GM19193 (cell line): ENCODE measurements around the gene REEP3.

Experiments used
- POLR2A ChIP-seq: IDR thresholded peaks from 4 replicates; pipeline ENCODE4 v1.6.1; 2011; ENCODE audit not compliant: insufficient read depth, insufficient read length; ENCODE audit errors: extremely low read depth

The REEP3 gene

DNA sequence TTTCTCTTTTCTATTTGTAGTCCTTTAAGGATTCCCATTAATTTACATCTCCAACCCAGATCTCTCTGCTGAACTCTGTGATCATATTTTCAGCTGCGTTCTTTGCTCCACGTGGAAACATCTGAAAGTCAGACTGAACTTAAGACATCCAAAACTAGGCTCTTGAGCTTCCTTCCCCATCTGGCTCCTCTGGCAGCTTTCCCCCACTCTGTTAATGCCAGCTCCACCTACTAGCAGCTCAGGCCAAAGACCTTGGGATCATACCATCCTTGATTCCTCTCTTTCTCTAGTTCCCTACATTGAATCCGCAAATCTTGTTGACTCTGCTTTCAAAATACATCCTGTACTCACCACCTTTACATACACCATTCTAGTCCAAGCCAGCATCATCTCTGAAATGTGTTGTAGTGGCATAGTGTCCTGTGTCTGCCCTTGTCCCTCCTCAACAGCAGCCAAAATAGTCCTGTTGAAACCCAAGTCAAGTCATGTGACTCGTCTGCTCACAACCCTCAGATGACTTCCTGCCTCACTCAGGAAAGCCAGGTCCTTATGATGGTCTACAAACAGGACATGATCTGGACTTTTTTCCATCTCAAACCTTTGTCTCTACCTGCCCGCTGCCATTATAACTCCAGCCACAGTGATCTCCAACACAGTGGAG lies 7.0 kb downstream of the REEP3 start:
- no peak for TF ChIP-seq POLR2A

DNA sequence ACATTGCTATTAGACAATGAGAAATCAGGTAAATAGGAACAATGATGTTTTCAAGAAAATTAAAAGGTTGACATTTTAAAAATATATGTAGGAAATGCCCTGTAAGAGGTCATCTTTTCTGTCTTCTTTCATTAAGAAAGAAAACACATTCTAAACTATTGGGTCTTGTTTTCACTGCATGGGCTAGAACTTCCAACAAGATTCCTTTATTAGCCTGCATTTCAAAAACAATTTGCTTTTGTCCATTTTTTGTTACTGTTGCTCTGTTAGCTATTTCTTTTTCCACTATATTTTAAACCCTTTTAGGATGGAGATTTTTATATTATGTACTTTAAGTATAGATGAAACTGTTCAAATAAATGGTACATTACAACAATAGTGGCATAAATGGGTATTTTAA lies 9.2 kb downstream of the REEP3 start:
- no peak for TF ChIP-seq POLR2A

DNA sequence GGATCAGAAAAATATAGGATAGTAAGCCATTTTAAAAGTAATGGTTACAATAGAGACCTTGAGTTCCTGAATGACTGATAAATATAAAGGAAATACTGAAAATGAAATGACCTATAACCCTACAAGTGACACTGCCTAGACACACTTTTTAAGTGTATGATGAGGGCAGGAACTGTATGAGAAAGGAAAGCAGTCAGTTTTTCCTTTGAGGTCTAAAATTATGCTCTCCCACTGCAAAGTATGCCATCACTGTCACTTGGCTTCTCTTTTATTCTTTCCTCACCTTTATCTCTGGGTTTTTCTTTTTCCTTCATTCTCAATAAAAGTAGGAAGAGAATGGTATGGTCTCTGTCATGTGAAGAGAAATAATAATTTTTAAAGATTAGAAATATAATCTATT lies 13.5 kb downstream of the REEP3 start:
- TF ChIP-seq POLR2A, result no peak

DNA sequence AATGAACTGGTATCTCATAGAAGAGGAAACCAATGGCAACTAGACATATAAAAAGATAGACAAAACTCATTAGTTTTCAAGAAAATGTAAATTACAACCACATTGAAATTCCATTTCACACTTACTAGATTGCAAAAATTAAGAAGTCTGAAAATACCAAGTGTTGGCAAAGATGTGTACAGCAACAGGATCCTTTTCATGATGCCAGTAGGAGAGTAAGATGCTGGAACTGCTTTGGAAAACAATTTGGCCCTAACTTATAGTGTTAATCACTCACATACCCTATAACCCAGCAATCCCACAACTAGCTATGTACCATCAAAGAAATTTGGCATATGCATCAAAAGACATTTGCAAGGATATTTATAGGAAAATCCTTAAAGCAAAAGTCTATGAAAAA lies 15.5 kb downstream of the REEP3 start:
- TF ChIP-seq POLR2A, result no peak

DNA sequence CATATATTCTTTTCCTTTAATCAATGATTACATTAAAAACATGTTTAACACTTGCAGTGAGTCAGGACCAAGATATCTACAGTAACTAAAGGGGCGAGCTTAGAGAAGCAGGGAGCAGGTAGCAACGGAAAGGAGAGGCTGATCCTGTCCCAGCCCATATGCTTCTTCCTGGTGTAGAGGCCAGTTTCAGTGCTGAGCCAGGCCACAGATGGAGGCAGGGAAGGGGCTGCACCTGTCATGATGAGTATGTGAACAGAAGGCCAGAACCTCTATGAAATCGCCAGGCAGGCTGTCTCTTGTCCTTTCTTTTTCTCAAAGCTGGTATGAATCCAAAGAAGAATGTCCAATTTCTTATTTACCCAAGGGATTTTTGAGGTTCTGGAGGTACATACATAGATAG lies 16.3 kb downstream of the REEP3 start:
- no peak for TF ChIP-seq POLR2A

DNA sequence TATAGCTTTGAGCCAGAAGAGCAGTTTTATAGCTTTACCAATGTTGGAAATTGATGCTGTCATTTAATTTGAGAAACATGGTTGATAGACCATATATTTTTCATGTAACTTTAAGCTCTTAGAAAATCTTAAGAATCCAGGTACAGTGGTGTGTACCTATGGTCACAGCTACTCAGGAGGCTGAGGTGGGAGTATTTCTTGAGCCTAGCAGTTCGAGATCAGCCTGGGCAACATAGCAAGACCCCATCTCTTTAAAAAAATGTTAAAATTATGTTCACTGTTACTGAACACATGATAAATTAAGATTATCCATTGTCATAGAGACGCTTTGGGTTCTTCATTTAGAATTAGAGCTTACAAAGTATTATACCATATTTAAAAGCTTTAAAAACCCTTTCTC lies 18.2 kb downstream of the REEP3 start:
- no peak for TF ChIP-seq POLR2A

DNA sequence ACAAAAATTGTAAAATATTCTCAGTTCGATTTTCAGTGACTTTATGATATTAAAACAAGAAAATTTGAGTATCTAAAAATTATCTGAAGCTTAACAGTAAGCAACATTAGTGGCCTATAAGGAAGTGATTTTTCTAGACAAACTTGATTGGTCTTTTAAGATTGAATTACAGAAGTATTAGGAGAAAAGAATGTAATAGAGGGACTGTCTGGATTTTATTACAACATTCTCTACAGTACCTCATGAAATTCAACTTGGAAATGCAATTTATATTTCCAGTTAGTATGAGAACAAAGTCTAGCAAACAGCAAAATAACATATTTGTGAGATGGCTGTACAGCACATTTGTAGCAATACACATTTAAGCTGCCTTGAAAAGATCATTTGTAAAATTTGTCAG lies 18.8 kb downstream of the REEP3 start:
- TF ChIP-seq POLR2A, result no peak

DNA sequence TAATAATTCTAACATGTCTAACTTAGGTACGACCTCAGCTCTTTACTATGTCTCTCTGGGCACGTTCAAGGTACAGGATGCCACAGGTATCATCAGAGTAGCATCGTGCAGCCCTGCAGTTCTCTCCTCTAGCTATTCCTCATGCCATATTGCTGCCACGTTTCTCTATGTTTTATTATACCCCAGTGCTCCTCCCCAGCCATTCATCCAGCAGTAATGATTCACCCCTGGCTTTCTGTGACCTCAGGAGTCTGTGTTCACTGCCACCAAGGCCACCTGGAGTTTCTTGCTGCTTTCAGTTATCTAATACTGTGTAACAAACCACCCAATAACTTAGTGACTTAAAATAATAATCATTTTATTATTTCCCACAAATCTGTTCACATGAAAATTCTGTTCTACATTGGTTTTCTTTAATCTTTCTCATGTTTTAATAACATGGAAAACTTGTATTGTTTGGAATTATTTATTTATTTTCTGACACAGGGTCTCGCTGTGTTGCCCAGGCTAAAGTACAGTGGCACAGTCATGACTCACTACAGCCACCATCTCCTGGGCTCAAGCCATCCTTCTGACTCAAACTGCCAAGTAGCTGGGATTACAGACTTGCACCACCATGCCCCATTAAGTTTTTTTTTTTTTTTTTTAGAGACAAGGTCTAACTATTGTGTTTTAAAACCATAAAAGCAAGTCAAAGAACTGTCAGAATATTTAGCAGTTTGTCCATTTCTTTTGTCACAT lies 21.8 kb downstream of the REEP3 start:
- no peak for TF ChIP-seq POLR2A

DNA sequence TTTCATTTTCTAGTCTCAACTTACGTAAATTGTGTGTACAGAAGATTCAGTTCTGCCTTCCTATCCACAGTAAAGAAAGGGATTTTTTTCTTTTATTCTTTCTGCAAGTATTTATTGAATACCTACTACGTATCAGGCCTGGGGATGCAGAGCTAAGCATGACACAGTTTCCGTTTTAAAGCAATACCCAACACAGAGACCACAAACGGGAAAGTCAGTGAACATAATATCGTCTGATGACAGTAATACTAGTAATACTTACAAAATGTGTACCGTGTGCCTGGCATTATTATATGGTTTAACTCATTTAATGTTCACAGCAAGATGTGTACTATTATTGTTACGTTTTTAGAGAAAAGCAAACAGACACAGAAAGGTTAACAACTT lies 22.4 kb downstream of the REEP3 start:
- no peak for TF ChIP-seq POLR2A

DNA sequence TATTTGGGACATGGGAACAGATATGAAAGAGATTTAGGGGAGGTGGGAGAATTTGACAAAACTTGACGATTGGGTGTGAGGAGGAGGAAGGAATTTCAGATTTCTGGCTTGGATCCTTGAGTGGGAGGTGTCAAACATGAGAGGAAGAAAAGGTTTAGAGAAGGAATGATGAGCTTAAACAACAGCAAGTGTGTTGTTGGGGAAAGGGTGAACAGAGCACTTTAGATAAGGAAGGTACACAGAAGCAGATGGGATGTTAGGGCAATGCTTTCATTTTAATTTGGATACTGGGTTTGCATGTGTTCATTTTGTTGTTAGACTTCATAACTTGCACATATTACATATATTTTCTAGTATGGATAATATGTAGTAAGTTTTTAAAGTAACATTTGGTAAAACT lies 23.2 kb downstream of the REEP3 start:
- TF ChIP-seq POLR2A, result no peak

DNA sequence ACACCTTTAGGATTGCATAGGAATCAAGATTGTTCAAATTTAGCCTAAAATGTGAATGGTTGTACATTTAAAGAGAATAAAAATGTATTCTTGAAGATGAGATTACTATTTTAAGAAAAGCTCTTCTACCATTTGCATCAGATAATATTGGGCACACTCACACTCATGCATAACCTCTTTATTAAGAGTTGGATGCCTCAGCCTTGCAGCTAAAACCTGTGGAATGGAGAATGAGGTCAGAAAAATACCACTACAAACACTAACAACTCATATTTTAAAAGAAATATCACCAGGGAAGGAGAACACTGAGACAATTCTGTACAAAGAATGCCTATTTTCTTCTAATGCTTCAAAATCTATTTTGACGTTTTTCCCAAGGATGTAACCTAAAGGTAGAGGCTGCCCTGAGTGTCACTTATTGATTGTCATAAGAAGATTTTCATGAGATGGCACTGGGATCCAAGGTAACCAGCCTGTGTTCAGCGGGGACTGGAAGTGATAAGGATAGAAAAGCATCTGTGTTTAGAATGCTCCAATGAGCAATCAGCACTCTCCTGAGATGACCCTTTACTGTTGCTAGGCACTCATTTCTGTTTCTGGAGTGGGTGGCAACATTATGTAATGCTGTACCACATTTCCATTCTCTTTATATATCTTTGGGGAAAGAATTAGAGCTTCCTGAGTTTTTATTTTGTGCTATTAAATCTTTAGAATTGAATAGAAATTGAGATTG lies 26.6 kb downstream of the REEP3 start:
- no peak for TF ChIP-seq POLR2A

DNA sequence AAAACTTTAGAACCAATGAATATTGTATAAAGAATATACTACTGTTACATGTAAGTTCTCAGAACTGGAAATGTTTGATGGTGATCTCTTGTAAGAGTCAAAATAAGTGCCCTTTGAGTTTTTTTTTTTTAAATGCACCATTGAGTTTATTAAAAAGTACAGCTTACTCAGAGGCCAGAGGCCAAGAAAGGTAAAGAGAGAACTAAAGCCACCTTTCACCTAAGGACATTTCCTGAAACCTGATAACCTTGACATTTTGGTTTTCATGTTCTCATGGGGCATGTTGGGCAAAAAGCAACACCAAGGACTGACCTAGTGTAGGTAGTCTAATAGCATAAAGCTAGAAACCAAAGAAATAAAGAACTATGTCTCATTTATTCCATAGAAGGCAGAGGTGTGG lies 27.7 kb downstream of the REEP3 start:
- no peak for TF ChIP-seq POLR2A

DNA sequence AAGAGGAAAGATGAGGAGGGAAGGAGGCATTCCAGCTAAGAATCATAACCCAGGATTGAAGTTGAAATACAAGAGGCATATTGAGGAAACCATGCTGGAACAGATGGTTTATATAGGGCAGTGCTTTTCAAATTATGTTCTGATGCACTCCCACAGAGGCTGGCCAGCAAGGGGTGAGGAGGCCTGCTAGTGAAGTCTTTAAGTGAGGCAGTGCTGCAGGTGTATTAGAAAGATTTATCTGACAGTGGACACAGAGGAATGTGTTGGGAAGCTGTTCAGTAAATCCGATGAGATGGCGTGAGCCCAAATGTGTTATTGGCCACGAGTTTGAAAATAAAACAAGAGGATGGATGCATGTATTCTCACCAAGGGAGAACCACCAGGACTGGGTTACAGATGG lies 28.6 kb downstream of the REEP3 start:
- TF ChIP-seq POLR2A, result no peak

DNA sequence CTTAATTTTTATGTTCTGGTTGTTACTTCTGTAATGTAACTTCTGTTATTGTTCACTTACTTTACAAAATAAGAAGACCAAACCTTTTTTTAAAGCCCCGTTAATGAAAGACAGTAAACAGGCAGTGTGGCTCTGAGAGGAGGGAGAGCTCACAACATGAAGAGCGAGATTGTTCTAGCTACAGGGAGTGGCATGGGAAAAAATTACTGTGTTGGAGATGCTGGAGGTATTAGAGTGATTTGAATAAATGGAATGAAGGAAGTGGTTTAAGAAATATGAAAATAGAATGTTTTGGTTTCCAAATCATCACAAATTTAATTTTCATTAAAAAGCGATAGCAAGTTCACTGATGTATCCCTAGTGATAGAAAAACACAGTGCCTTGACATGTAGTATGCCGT lies 31.8 kb downstream of the REEP3 start:
- TF ChIP-seq POLR2A, result no peak

DNA sequence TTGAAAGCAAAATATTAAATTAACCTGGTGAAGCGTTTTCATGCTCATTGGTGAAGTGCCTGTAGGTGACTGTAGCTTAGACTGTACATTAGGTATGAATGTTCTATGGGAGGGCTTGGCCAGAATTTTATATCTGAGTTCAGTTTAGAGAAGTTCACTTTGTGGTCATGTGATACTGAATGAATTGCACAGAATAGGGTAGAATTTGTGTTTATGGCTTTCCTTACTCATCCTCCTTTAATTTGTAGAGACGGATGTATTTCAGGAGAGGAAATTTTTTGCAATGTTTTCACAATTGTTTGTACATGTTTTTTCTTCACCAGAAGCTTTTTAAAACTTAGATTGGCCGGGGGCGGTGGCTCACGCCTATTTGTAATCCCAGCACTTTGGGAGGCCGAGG lies 32.3 kb downstream of the REEP3 start:
- no peak for TF ChIP-seq POLR2A

DNA sequence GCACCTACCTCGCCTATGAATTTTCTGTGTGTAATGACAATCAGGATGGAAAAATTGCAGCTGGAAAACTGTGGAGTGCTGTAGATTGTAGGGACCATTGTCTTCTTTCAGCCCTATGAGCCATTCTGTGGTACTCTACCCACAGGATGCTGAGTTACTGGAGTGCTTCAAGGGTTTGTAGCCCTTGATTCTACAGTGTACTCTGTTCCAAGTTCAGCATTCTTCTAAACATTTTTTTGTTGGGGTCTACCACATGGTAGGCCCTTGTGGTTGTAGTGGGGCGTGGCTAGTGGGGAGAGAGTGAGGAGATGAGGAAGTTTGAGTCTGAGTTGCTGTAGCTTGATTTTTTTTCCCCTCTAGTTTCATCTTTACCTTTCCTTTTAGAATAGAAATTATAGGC lies 33.5 kb downstream of the REEP3 start:
- no peak for TF ChIP-seq POLR2A
